ENCODE results near the gene PRMT1.

PRMT1 gene

GRCh38 chr19:49664171-49665035 lies 12.7 kb upstream of the PRMT1 start:
- DNase-seq (ENCODE audit: low read depth), result no peak
- peak overlapping the region; percentile 94 for H3K4me3 ChIP-seq (ENCODE audit: low read depth, low read length)
- TF ChIP-seq CTCF (IDR thresholded peaks at IDR 0.05; ENCODE audit: low read depth, low read length, missing control alignments), result no peak

GRCh38 chr19:49665036-49665350 lies 12.1 kb upstream of the PRMT1 start:
- no peak for TF ChIP-seq CTCF (IDR thresholded peaks at IDR 0.05; ENCODE audit: low read depth, low read length, missing control alignments)
- DNase-seq (ENCODE audit: low read depth), result no peak
- H3K4me3 ChIP-seq (ENCODE audit: low read depth, low read length), result peak overlapping the region; percentile 94

GRCh38 chr19:49665351-49666119 lies 11.5 kb upstream of the PRMT1 start, which contains the start of the genes BCL2L12 and IRF3:
TSS of gene BCL2L12 (plus strand) at chr19:49665933. CDS start at chr19:49666693, 760 bp downstream.
TSS of gene IRF3 (minus strand) at chr19:49665857. CDS start at chr19:49664838, 1,019 bp downstream.
- DNase-seq (ENCODE audit: low read depth), result peak; percentile 88
- TF ChIP-seq CTCF (IDR thresholded peaks at IDR 0.05; ENCODE audit: low read depth, low read length, missing control alignments), result no peak
- peak within 1 kb of the TSS; percentile 94 for H3K4me3 ChIP-seq (ENCODE audit: low read depth, low read length)

GRCh38 chr19:49666120-49666444 lies 11.0 kb upstream of the PRMT1 start:
- no peak for DNase-seq (ENCODE audit: low read depth)
- TF ChIP-seq CTCF (IDR thresholded peaks at IDR 0.05; ENCODE audit: low read depth, low read length, missing control alignments), result no peak
- H3K4me3 ChIP-seq (ENCODE audit: low read depth, low read length), result peak overlapping the region; percentile 94

- no peak overlapping the region for H3K4me3 ChIP-seq (ENCODE audit: low read depth, low read length)
- no peak for TF ChIP-seq CTCF (IDR thresholded peaks at IDR 0.05; ENCODE audit: low read depth, low read length, missing control alignments)
Measured at GRCh38 chr19:49667473-49667872, 9.6 kb upstream of the PRMT1 start.

GRCh38 chr19:49669516-49669915 lies 7.6 kb upstream of the PRMT1 start:
- DNase-seq (ENCODE audit: low read depth), result no peak
- no peak for TF ChIP-seq CTCF (IDR thresholded peaks at IDR 0.05; ENCODE audit: low read depth, low read length, missing control alignments)
- H3K4me3 ChIP-seq (ENCODE audit: low read depth, low read length), result no peak overlapping the region

More at GRCh38 chr19:49667473-49667872, 9.6 kb upstream of the PRMT1 start:
- no peak for DNase-seq (ENCODE audit: low read depth)

Data from GM12864 (cell line).